Thoracic aorta (tissue), 2 donors: ENCODE measurements around the gene GASK1A. TPM values are rescaled to one million over a fixed set of nuclear protein-coding genes. Genes with fewer than 3 reads are reported as not detected.

Experiments used
- ATAC-seq: fragments of 150-250 bp; one replicate; pipeline ENCODE4 v1.8.0; 2017; ENCODE audit warnings: low read depth; ENCODE audit not compliant: insufficient number of reproducible peaks, low FRiP score
- DNase-seq: peaks from one replicate; pipeline ENCODE4 v3.0.0-alpha.2; 2020; ENCODE audit warnings: low spot score
- H3K27ac ChIP-seq, 2 donors: fragments of 200-600 bp; sonication (generic); 1 replicate in 1 of 2; 2 replicates in 1 of 2; pipeline ENCODE4 v1.5.1; 2016; ENCODE audit warnings: mild to moderate bottlenecking in 2 of 2, moderate library complexity in 2 of 2
- H3K27me3 ChIP-seq: fragments of 200-600 bp; sonication (generic); replicated peaks from 2 replicates; pipeline ENCODE4 v1.6.0; 2016; ENCODE audit warnings: mild to moderate bottlenecking; ENCODE audit not compliant: insufficient read depth
- H3K36me3 ChIP-seq: fragments of 200-600 bp; sonication (generic); one replicate; pipeline ENCODE4 v1.5.1; 2016
- H3K4me1 ChIP-seq, 2 donors: fragments of 200-600 bp; sonication (generic); 1 replicate in 1 of 2; 2 replicates in 1 of 2; pipeline versions ENCODE4 v1.5.1 to v1.6.0; 2016; ENCODE audit warnings: low read depth in 2 of 2, mild to moderate bottlenecking in 1 of 2; ENCODE audit not compliant: control insufficient read depth in 1 of 2
- H3K4me3 ChIP-seq: fragments of 200-600 bp; sonication (generic); 2 replicates; pipeline ENCODE4 v1.5.1; 2016; ENCODE audit warnings: mild to moderate bottlenecking
- H3K9me3 ChIP-seq: fragments of 200-600 bp; sonication (generic); 2 replicates; pipeline ENCODE4 v1.5.1; 2016
- CTCF ChIP-seq: fragments of 200-600 bp; sonication (generic); IDR thresholded peaks from one replicate; pipeline ENCODE4 v1.5.1; 2019; ENCODE audit warnings: antibody characterized with exemption
- total RNA-seq, 2 donors: library from RNA; depleted of rRNA; stranded (reverse); fragments of >200 nt; gene quantifications; one replicate each; pipeline versions ENCODE4 v1.1.0 to v1.2.3, GENCODE V29; 2016

Gene GASK1A
- total RNA-seq, 2 donors from 2014 or later: 10.2 to 37.3 TPM

- Histone ChIP-seq H3K9me3 (no peaks in the 10 kb centered on the region), H3K27ac (no peak overlapping the region)
- no peak for DNase-seq
Measured at GRCh38 chr3:42988097-42988496, 9.0 kb downstream of the GASK1A start.

GRCh38 chr3:42988566-42988965, 9.5 kb downstream of the GASK1A start:
- no peak overlapping the region for H3K27ac ChIP-seq
- no peak for ATAC-seq
- no peaks in the 10 kb centered on the region for H3K4me1 ChIP-seq
- no peak for DNase-seq
- no peaks in the 10 kb centered on the region for H3K9me3 ChIP-seq
- TF ChIP-seq CTCF: no peak
- no peak overlapping the region for H3K4me3 ChIP-seq
- H3K27me3 ChIP-seq: no peaks in the 10 kb centered on the region
- no peaks in the 10 kb centered on the region for H3K36me3 ChIP-seq

More at GRCh38 chr3:42988097-42988496, 9.0 kb downstream of the GASK1A start:
- no peak overlapping the region for H3K4me3 ChIP-seq
- no peak for TF ChIP-seq CTCF
- H3K4me1 ChIP-seq: no peaks in the 10 kb centered on the region
- H3K27me3 ChIP-seq: no peaks in the 10 kb centered on the region
- no peak for ATAC-seq
- no peaks in the 10 kb centered on the region for H3K36me3 ChIP-seq

GRCh38 chr3:42991341-42992315, 12.5 kb downstream of the GASK1A start:
- no peaks in the 10 kb centered on the region for H3K9me3 ChIP-seq
- DNase-seq (no peak), ATAC-seq (no peak)

GRCh38 chr3:42994595-42994994, 15.5 kb downstream of the GASK1A start:
- H3K27ac ChIP-seq: no peak overlapping the region
- no peaks in the 10 kb centered on the region for H3K9me3 ChIP-seq
- H3K4me1 ChIP-seq: peaks cover 9 to 46% of the 10 kb centered on the region in 2 donors
- no peak for TF ChIP-seq CTCF
- no peak for ATAC-seq
- H3K36me3 ChIP-seq: no peaks in the 10 kb centered on the region
- H3K4me3 ChIP-seq: no peak overlapping the region
- no peak for DNase-seq
- H3K27me3 ChIP-seq: no peaks in the 10 kb centered on the region

More at GRCh38 chr3:42991341-42992315, 12.5 kb downstream of the GASK1A start:
- peaks cover 0 to 16% of the 10 kb centered on the region in 2 donors for H3K4me1 ChIP-seq
- no peaks in the 10 kb centered on the region for H3K27me3 ChIP-seq
- no peak for TF ChIP-seq CTCF
- H3K4me3 ChIP-seq: no peak overlapping the region
- H3K36me3 ChIP-seq: no peaks in the 10 kb centered on the region
- H3K27ac ChIP-seq: no peak overlapping the region

- no peak for DNase-seq
- H3K27me3 ChIP-seq: no peaks in the 10 kb centered on the region
- ATAC-seq: no peak
- H3K36me3 ChIP-seq: no peaks in the 10 kb centered on the region
- H3K27ac ChIP-seq: peak overlapping the region; percentile 12 to 58
- no peaks in the 10 kb centered on the region for H3K9me3 ChIP-seq
- no peak overlapping the region for H3K4me3 ChIP-seq
- peaks cover 21 to 60% of the 10 kb centered on the region in 2 donors for H3K4me1 ChIP-seq
- no peak for TF ChIP-seq CTCF
Measured at GRCh38 chr3:42996021-42996420, 16.9 kb downstream of the GASK1A start.
